HCT116 (cell line): ENCODE measurements around the gene GGA2. TPM values are rescaled to one million over a fixed set of nuclear protein-coding genes. Genes with fewer than 3 reads are reported as not detected.

Experiments
- ATAC-seq: fragments of 200-7000 bp; cut with Tn5 transposase; 2 replicates; pipeline ENCODE4 v1.9.1; 2020; ENCODE audit warnings: mild to moderate bottlenecking, moderate library complexity
- BruUV-seq: library from RNA; stranded (reverse); fragments of 400-500 nt; replicated peaks from 2 replicates; lab custom pipeline; 2021; lab: Mats Ljungman, UMichigan
- CTCF ChIA-PET: fragments of 300-600 bp; sonication (Branson Sonifier 250); formaldehyde crosslinking; loops from one replicate; lab custom pipeline; 2021; ENCODE audit warnings: antibody characterized with exemption; lab: Charles Lee
- POLR2A ChIA-PET: fragments of 300-600, 350-600 bp; sonication (Branson Sonifier 250); formaldehyde crosslinking; loops from one replicate; lab custom pipeline; 2021; ENCODE audit warnings: antibody characterized with exemption; lab: Charles Lee
- RAD21 ChIA-PET, 2 experiments: fragments of 300-600 bp; sonication (Branson Sonifier 250); formaldehyde crosslinking; loops; one replicate each; lab custom pipeline; 2023; ENCODE audit warnings: low total read pairs in 2 of 2; ENCODE audit not compliant: uncharacterized antibody in 2 of 2, unreplicated experiment in 2 of 2, low non-redundant PET in 1 of 2; lab: Charles Lee
- DNase-seq: peaks from one replicate; pipeline ENCODE4 v3.0.0-alpha.2; 2010; ENCODE audit warnings: low read depth, low spot score
- H2AFZ ChIP-seq: fragments of 200-600 bp; shearing (Covaris generic), sonication (generic); 2 replicates; pipeline ENCODE4 v1.6.1; 2017; ENCODE audit warnings: low read depth, mixed run types, mixed read lengths, antibody characterized with exemption, low read length; ENCODE audit not compliant: poor library complexity, severe bottlenecking
- H3K27ac ChIP-seq: 2 replicates; pipeline ENCODE4 v1.5.1; 2012; ENCODE audit warnings: low read depth, low read length
- H3K27me3 ChIP-seq: fragments of 200-600 bp; sonication (generic); 2 replicates; pipeline ENCODE4 v1.6.1; 2016; ENCODE audit warnings: mixed run types, low read length, mixed read lengths; ENCODE audit not compliant: insufficient read depth
- H3K36me3 ChIP-seq, 2 experiments: fragments of 200-500 bp in 1 of 2; fragments of 200-600 bp in 1 of 2; sonication (Bioruptor generic) in 1 of 2; sonication (generic) in 1 of 2; 2 replicates each; pipeline versions ENCODE4 v1.5.1 to v1.6.1; 2014 to 2016; ENCODE audit warnings: low read length in 2 of 2, inconsistent platforms in 1 of 2, mixed read lengths in 1 of 2, mixed run types in 1 of 2; ENCODE audit not compliant: insufficient read depth in 2 of 2, control insufficient read depth in 1 of 2
- H3K4me1 ChIP-seq, 2 experiments: fragments of 200-600 bp in 1 of 2; sonication (generic) in 1 of 2; 2 replicates each; pipeline versions ENCODE4 v1.5.1 to v1.6.1; 2012 to 2017; ENCODE audit warnings: low read length in 2 of 2, inconsistent platforms in 1 of 2, mild to moderate bottlenecking in 1 of 2, mixed read lengths in 1 of 2, mixed run types in 1 of 2, moderate library complexity in 1 of 2; ENCODE audit not compliant: insufficient read depth in 2 of 2, control insufficient read depth in 1 of 2
- H3K4me2 ChIP-seq: fragments of 200-600 bp; sonication (generic); 2 replicates; pipeline ENCODE4 v1.6.1; 2017; ENCODE audit warnings: mixed run types, low read length, mixed read lengths
- H3K4me3 ChIP-seq, 2 experiments: fragments of 200-600 bp in 1 of 2; sonication (generic) in 1 of 2; replicated peaks in 1 of 2; 2 replicates each; pipeline ENCODE4 v1.5.1; 2011 to 2016; ENCODE audit warnings: low read length in 2 of 2, control low read depth in 1 of 2, low read depth in 1 of 2, mild to moderate bottlenecking in 1 of 2, mixed read lengths in 1 of 2, mixed run types in 1 of 2
- H3K79me2 ChIP-seq: fragments of 200-600 bp; sonication (generic); 2 replicates; pipeline ENCODE4 v1.6.1; 2017; ENCODE audit warnings: mild to moderate bottlenecking, mixed run types, low read length, moderate library complexity, mixed read lengths; ENCODE audit not compliant: insufficient read depth
- H3K9ac ChIP-seq: fragments of 200-600 bp; sonication (generic); 2 replicates; pipeline ENCODE4 v1.6.1; 2016; ENCODE audit warnings: low read length, mixed read lengths
- H3K9me2 ChIP-seq: fragments of 200-600 bp; sonication (generic), shearing (Covaris generic); 2 replicates; pipeline ENCODE4 v1.6.1; 2017; ENCODE audit warnings: mixed run types, mild to moderate bottlenecking, moderate library complexity; ENCODE audit not compliant: insufficient read depth
- H3K9me3 ChIP-seq, 2 experiments: fragments of 200-500 bp in 1 of 2; fragments of 200-600 bp in 1 of 2; sonication (Bioruptor generic) in 1 of 2; sonication (generic) in 1 of 2; 2 replicates each; pipeline ENCODE4 v1.6.1; 2014 to 2017; ENCODE audit warnings: low read length in 2 of 2, mixed read lengths in 2 of 2, inconsistent platforms in 1 of 2, low read depth in 1 of 2, mild to moderate bottlenecking in 1 of 2, mixed run types in 1 of 2, moderate library complexity in 1 of 2; ENCODE audit not compliant: control insufficient read depth in 1 of 2, insufficient read depth in 1 of 2
- H4K20me1 ChIP-seq: fragments of 200-600 bp; sonication (generic), shearing (Covaris generic); 2 replicates; pipeline ENCODE4 v1.6.1; 2017; ENCODE audit warnings: mixed run types, mild to moderate bottlenecking, moderate library complexity; ENCODE audit not compliant: insufficient read depth
- CEBPB ChIP-seq: IDR thresholded peaks from 2 replicates; pipeline ENCODE4 v1.6.1; 2012; ENCODE audit warnings: low read depth
- EGR1 ChIP-seq: IDR thresholded peaks from 2 replicates; pipeline ENCODE4 v1.6.1; 2012; ENCODE audit warnings: low read depth
- ELF1 ChIP-seq: IDR thresholded peaks from 2 replicates; pipeline ENCODE4 v1.6.1; 2012; ENCODE audit warnings: low read depth, borderline replicate concordance
- EZH2 ChIP-seq: fragments of 200-600 bp; sonication (generic); IDR thresholded peaks from 2 replicates; pipeline ENCODE4 v1.6.1; 2017; ENCODE audit warnings: antibody characterized with exemption, mixed run types
- FOSL1 ChIP-seq: IDR thresholded peaks from 2 replicates; pipeline ENCODE4 v1.6.1; 2012; ENCODE audit warnings: low read depth
- POLR2AphosphoS5 ChIP-seq: IDR thresholded peaks from 2 replicates; pipeline ENCODE4 v1.6.1; 2011; ENCODE audit warnings: mild to moderate bottlenecking, low read depth, low read length, moderate library complexity
- RAD21 ChIP-seq: IDR thresholded peaks from 2 replicates; pipeline ENCODE4 v1.6.1; 2012; ENCODE audit warnings: low read depth, mild to moderate bottlenecking
- SIN3A ChIP-seq: IDR thresholded peaks from 2 replicates; pipeline ENCODE4 v1.6.1; 2012; ENCODE audit warnings: low read depth
- SRF ChIP-seq: IDR thresholded peaks from 2 replicates; pipeline ENCODE4 v1.6.1; 2012; ENCODE audit warnings: low read depth
- ZBTB33 ChIP-seq: IDR thresholded peaks from 2 replicates; pipeline ENCODE4 v1.6.1; 2011; ENCODE audit warnings: mild to moderate bottlenecking, low read length, moderate library complexity; ENCODE audit not compliant: insufficient replicate concordance; ENCODE audit errors: extremely low read depth
- ZFX ChIP-seq: fragments of 450-650 bp; IDR thresholded peaks from 2 replicates; pipeline ENCODE4 v1.6.1; 2017
- ZNF274 ChIP-seq: fragments of 200-500 bp; sonication (Bioruptor generic); IDR thresholded peaks from 2 replicates; pipeline ENCODE4 v1.6.1; 2014; ENCODE audit warnings: mild to moderate bottlenecking, low read depth, low read length, inconsistent platforms
- intact Hi-C: fragments of 100-400 bp; cut with micrococcal nuclease; formaldehyde crosslinking; loops from 2 replicates; pipeline ENCODE4 v1.10.0; 2022
- total RNA-seq: library from RNA; stranded (reverse); gene quantifications from one replicate; pipeline ENCODE4 v1.2.1, GENCODE V29; 2021; ENCODE audit not compliant: unreplicated experiment
- TF ChIP-seq, protein P1 (sequence below): IDR thresholded peaks from 2 replicates; pipeline ENCODE4 v1.6.1; 2012
- TF ChIP-seq, protein P2 (sequence below): IDR thresholded peaks from 2 replicates; pipeline ENCODE4 v1.6.1; 2012; ENCODE audit warnings: low read depth

GGA2 gene
- total RNA-seq, 1 experiment from 2014 or later, result 68.3 TPM

DNA sequence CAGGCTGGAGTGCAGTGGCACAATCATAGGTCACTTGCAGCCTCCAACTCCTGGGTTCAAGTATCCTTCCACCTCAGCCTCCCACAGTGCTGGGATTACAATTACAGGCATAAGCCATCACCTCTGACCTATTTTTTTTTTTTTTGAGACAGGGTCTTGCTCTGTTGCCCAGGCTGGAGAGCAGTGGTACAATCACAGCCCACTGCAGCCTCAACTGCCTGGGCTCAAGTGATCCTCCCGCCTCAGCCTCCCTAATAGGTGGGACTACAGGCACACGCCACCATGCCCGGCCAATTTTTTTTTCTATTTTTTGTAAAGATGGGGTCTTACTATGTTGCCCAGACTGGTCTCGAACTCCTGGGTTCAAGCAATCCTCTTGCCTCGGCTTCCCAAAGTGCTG is 5.6 kb upstream of the GGA2 start:
- intact Hi-C loops, result no loop called here
- Histone ChIP-seq H3K79me2 (no peaks in the 10 kb centered on the region), H3K36me3 (peaks cover 0 to 7% of the 10 kb centered on the region in 2 experiments; a peak in 3 of 4 replicates)
- TF ChIP-seq SIN3A (no peak), SRF (no peak), ZFX (no peak), FOSL1 (no peak), ELF1 (no peak), EZH2 (no peak), RAD21 (no peak), CEBPB (no peak), EGR1 (no peak), ZNF274 (no peak), ZBTB33 (no peak), POLR2AphosphoS5 (no peak)
- TF ChIP-seq, protein P1, sequence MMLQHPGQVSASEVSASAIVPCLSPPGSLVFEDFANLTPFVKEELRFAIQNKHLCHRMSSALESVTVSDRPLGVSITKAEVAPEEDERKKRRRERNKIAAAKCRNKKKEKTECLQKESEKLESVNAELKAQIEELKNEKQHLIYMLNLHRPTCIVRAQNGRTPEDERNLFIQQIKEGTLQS, result no peak
- TF ChIP-seq, protein P2, sequence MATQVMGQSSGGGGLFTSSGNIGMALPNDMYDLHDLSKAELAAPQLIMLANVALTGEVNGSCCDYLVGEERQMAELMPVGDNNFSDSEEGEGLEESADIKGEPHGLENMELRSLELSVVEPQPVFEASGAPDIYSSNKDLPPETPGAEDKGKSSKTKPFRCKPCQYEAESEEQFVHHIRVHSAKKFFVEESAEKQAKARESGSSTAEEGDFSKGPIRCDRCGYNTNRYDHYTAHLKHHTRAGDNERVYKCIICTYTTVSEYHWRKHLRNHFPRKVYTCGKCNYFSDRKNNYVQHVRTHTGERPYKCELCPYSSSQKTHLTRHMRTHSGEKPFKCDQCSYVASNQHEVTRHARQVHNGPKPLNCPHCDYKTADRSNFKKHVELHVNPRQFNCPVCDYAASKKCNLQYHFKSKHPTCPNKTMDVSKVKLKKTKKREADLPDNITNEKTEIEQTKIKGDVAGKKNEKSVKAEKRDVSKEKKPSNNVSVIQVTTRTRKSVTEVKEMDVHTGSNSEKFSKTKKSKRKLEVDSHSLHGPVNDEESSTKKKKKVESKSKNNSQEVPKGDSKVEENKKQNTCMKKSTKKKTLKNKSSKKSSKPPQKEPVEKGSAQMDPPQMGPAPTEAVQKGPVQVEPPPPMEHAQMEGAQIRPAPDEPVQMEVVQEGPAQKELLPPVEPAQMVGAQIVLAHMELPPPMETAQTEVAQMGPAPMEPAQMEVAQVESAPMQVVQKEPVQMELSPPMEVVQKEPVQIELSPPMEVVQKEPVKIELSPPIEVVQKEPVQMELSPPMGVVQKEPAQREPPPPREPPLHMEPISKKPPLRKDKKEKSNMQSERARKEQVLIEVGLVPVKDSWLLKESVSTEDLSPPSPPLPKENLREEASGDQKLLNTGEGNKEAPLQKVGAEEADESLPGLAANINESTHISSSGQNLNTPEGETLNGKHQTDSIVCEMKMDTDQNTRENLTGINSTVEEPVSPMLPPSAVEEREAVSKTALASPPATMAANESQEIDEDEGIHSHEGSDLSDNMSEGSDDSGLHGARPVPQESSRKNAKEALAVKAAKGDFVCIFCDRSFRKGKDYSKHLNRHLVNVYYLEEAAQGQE, result no peak
- TF ChIP-seq, all 23 proteins: peak for 0
- no TSS peak for BruUV-seq
- H3K27me3 ChIP-seq, result no peaks in the 10 kb centered on the region
- ATAC-seq (no peak), DNase-seq (no peak)
- H4K20me1 ChIP-seq, result no peaks in the 10 kb centered on the region
- H3K4me3 ChIP-seq, result no peak overlapping the region
- H2AFZ ChIP-seq, result no peak overlapping the region
- H3K4me2 ChIP-seq, result no peak overlapping the region
- ChIA-PET RAD21 (no interaction called here), POLR2A (no interaction called here), CTCF (no interaction called here)
- no peaks in the 10 kb centered on the region for H3K9me3 ChIP-seq
- H3K9ac ChIP-seq, result no peak overlapping the region
- peaks cover under 1% of the 10 kb centered on the region in 2 experiments; a peak in 1 of 4 replicates for H3K4me1 ChIP-seq
- no peak overlapping the region for H3K27ac ChIP-seq
- H3K9me2 ChIP-seq, result no peaks in the 10 kb centered on the region
